HTR-8/SVneo (cell line): ENCODE results near the gene SLC35E2B.

ENCODE experiments used
- DNase-seq: peaks from one replicate; pipeline ENCODE4 v3.0.0; 2011; ENCODE audit warnings: low spot score, mixed read lengths; ENCODE audit not compliant: insufficient read length
- FAIRE-seq: peaks from 2 replicates; lab custom pipeline; 2011; peaks lifted over from hg19 to GRCh38; lab: Jason Lieb, UNC

The SLC35E2B gene

DNA sequence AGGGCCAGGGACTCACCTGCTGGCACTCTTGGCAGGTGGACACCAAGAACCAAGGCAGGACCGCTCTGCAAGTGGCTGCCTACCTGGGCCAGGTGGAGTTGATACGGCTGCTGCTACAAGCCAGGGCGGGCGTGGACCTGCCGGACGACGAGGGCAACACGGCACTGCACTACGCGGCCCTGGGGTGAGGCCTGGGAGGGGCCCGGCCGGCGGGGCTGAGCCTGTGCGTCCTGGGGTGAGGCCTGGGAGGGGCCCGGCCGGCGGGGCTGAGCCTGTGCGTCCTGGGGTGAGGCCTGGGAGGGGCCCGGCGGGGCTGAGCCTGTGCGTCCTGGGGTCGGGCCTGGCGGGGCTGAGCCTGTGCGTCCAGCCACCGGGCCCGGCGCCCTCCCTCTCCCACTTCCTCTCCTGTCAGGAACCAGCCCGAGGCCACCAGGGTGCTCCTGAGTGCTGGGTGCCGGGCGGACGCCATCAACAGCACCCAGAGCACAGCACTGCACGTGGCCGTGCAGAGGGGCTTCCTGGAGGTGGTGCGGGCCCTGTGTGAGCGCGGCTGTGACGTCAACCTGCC lies 65.2 kb downstream of the SLC35E2B start:
- FAIRE-seq (no peak), DNase-seq (no peak)

DNA sequence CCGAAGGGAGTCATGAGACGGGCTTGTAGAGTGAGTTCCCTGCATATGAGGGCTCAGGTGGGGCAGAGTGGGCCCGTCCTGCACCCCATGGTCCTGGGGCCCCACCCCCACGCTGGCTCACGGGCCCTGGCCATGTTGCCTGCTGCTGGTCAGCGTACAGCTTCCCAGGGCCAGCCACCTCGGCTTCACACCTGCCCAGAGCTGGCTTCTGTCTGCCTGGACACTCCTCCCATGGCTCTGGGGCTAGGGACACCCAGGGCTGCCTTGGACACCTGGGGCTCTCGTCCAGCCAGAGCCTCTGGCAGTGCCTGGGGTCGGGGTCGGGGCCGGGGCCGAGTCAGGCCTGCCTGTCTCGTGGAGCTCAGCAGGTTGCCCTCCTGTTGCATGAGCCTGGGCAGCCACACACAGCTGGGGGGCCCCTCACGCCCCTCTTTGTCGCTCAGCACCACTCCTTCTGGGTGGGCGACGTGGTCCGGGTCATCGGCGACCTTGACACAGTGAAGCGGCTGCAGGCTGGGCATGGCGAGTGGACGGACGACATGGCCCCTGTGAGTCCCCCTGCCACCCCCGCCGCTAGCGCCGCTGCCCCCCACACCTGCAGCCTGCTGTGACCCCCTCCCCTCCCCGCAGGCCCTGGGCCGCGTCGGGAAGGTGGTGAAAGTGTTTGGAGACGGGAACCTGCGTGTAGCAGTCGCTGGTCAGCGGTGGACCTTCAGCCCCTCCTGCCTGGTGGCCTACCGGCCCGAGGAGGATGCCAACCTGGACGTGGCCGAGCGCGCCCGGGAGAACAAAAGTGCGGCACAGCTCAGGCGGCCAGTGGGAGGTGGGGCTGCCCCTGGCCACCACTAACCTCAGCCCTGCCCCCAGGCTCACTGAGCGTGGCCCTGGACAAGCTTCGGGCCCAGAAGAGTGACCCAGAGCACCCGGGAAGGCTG lies 66.1 kb downstream of the SLC35E2B start:
- FAIRE-seq (no peak), DNase-seq (no peak)

DNA sequence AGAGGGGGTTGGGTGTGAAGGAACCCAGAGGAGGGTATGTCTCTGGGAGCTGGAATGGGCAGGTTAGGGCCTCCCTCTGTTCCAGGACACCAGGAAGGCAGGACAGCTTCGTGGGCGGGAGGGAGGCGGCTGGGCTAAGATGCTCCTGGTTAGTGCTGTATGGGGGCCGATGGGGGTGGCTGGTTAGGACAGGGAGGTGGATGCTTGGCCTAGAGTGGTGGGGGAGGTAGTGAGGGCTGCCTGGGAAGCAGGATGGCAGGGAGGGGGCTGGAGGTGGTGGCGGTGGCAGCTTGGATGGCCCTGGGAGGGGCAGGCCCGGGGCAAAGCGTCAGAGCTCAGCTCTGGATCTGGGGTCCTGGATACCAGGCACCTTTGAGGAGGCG lies 66.8 kb downstream of the SLC35E2B start:
- DNase-seq (no peak), FAIRE-seq (no peak)

DNA sequence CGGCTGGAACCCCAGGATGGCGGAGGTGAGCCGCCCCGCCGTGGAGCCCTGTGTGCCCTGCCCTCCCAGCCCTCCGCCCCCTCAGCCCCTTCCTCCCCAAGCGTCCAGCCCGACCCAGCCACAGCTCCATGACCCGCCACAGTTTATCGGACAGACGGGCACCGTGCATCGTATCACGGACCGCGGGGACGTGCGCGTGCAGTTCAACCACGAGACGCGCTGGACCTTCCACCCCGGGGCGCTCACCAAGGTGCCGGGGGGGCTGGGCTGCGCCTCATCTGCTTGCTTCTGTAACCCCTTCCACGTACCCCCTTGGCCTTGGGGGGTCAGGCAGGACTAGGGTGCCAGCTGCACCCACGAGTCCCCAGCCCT lies 67.2 kb downstream of the SLC35E2B start:
- FAIRE-seq (no peak), DNase-seq (no peak)

DNA sequence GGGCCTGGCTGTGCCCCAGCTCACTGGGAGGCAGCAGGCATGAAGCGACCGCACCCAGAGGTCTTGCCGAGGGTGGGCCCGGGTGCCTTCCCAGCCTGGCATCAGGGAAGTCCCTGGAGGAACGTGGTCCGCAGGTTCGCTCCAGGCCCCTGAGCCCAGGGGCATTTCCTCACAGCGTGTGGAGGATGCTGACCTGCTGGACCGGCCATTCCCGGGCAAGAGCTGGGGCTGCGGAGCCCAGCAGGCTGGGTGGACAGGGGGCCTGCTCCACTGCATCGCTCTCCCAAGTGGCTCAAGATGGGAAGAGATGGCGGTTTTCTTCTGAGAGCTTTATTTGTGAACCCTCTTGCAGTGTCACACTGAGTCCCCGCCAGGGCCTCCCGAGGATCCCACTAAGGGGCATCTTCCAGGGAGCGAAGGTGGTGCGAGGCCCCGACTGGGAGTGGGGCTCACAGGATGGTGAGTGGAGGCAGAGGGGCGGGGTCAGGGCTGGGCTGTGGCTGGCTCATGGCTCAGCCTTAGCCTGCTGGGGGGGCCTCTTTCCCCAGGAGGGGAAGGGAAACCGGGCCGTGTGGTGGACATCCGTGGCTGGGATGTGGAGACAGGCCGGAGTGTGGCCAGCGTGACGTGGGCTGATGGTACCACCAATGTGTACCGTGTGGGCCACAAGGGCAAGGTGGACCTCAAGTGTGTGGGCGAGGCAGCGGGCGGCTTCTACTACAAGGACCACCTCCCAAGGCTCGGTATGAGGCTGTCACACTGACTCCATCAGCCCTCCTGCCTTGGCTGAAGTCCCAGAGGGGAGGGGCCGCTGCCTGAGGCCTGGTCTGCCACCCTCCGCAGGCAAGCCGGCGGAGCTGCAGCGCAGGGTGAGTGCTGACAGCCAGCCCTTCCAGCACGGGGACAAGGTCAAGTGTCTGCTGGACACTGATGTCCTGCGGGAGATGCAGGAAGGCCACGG lies 67.9 kb downstream of the SLC35E2B start:
- DNase-seq: no peak
- no peak for FAIRE-seq

DNA sequence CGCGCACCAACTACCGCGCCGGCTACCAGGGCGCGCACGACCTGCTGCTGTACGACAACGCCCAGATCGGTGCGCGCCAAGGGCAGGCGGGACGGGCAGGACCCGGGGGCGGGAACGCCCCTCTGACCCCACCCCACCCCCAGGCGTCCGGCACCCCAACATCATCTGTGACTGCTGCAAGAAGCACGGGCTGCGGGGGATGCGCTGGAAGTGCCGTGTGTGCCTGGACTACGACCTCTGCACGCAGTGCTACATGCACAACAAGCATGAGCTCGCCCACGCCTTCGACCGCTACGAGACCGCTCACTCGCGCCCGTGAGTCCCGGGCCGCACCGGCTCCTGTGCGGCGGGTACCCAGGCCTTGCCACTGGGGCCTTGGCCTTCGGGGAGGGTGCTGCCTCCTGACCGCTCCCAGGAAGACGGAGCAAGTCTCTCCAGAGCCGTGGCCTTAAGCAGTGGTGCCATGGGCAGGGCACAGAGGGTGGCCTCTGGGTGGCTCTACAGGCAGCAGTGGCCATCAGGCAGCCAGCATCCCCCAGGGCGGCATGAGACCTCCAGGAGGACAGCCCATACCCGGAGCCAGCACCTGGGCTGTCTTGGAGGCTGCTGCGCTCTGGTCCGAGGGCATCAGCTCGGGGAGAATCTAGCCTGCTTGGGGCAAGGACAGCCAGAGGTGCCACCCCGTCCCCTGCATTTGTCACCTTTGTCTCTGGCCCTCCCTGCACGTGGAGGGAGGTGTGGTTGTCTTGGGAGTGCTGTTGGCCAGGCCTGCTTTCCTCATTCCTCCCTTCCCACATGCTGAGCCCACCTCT lies 68.8 kb downstream of the SLC35E2B start:
- FAIRE-seq (no peak), DNase-seq (no peak)

DNA sequence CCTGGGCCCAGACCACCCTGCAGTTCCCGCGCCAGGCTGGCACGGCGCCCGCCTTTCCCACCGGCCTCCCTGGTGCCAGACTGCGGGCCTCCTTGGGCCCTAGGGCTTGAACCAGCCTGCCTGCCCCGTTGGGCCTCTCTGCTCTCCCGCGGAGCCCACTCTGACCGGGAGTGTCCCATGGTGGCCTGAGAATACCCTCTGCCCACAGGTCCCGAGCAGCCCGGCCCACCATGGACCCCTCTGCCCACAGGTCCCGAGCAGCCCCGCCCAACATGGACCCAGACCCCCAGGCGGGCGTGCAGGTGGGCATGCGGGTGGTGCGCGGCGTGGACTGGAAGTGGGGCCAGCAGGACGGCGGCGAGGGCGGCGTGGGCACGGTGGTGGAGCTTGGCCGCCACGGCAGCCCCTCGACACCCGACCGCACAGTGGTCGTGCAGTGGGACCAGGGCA lies 69.4 kb downstream of the SLC35E2B start:
- no peak for DNase-seq
- no peak for FAIRE-seq

DNA sequence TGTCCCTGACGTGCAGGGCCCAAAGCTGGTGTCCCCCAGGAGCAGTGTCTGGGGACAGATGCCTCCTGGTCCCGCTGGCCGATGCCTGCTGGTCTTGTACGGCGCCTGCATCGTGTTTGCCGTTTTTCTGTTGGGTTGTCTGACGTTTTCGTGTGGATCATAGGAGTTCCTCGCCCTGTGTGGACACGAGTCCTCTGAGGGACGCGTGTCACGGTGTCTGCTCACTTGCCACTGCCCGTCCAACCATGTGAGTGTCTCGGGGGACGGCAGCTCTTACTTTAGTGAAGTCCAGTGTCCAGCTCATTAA lies 69.9 kb downstream of the SLC35E2B start:
- FAIRE-seq: no peak
- no peak for DNase-seq

DNA sequence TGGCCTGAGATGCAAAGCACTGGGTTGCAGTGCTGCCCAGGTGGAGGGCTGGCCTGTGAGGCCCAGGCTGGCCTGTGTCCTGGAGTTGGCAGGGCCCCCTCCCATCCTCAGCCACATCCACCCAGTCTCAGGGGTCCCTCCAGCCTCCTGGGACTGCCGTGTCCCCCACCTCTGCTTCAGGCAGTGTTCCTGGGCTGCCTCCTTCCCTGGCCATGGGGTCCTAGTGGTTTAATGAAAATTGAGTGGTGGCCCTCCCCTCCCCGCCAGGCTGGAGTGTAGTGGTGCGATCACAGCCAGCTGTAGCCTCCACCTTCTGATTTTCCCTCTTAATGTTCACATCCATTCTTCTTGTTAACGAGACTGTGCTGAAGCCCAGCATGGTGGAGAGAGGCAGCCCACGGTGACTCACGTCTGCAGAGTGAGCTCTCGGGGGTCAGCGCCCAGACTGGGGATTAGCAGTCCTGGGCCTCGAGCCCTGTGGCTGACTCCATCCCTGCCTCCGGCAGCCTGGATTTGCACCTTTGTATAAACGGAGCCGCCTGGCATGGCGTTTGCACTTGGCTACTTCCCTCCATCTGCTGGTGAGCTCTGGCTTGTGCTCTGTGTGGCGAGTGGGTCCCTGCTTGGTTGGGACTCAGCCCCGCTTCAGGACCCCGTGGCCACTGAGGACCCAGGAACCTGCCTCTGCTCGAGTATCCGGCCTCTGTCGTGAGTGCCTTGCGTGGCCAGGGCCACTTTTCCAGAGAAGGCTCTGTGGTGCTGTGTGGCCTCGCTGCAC lies 70.4 kb downstream of the SLC35E2B start:
- no peak for FAIRE-seq
- no peak for DNase-seq

DNA sequence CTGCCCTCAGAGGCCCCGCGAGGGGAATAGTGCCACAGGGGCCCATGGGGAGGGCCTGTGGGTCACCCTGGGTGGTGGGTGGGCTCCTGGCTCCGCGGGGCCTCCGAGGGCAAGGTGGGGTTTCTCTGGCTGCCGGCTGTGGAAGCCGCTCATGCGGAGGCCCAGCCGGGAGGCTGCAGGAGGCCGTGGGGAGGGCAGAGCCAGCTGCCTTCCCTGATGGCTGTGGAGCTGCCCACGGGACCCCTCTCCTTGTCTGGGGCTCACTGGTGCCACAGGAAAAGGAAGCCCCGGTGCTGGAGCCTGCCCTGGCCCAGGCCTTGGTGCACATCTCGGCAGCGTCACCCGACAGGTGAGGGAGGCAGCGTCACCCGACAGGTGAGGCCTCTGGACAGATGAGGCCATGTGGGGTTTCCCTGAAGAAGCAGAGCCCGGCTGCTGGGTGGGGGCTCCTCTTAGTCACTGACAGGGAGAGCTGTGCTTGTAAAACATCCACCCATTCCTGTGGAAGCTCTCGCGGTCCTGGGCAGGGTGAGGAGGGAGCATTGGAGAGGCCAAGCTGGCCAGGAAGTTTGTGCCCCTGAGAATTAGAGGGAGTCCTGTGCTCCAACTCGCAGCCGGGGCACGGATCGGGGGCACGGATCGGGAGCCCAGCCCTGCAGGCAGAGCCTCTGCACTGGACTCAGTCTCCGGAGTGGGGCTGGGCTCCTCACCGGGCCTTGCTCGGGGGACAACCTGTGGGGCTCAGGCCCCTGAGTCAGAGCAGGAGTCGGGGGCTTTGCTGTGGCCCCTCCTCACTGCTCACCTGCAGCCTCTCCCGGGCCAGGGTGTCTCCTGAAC lies 71.2 kb downstream of the SLC35E2B start:
- no peak for FAIRE-seq

DNA sequence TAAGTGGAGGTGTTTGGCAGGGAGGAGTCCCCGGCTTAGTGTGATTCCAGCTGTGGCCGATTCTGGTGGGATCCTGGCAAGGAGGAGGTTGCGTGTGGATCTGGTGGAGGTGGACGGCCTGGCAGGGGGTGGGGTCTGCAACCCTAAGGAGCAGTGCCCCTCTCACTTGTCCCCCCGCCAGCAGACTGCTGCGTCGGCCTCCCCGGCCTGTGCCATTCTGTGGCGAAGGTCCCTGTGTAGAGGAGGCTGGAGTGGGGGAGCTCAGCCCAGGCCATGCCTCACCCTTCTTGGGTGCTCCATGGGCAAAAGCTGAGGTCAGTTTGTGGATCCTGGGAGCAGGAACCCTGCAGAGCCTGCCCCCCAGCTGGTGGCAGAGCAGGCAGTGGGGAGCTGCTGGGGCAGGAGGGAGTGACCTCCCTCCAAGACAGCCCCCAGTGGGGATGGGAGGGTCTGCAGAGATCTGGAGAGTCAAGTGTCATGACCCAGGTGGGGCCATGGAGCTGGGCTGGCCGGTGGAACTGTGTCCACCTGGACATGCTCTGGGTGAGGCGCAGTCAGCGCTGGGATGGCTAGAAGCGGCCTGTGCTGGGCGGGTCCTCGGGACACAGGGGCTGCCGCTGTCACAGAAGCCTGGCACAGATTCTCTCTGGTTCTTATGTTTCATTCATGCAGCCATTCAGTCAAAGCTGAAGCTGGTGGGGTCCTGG lies 72.0 kb downstream of the SLC35E2B start:
- DNase-seq (no peak), FAIRE-seq (no peak)

More for the DNA sequence above, 71.2 kb downstream of the SLC35E2B start:
- DNase-seq: no peak

DNA sequence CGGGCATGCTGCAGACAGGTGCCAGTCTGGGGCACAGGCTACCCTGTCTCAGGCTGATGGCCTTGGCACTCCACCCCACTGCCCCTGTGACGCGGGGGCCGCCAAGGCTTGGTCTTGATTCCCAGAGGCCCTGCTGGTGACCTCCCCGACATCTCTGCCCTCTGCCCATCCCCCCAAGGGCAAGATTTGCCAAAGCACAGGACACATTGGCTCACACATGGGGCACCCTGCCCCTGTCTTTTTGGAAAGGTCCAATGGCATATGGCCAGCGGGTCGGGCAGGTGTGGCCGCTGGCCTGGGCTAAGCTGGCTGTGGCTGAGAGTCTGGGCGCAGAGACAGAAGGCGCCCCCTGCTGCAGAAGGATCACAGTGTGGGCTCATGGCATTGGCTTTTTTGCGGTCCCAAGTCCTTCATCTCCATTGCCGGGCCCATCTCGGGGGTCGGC lies 72.7 kb downstream of the SLC35E2B start:
- no peak for FAIRE-seq
- DNase-seq: no peak

DNA sequence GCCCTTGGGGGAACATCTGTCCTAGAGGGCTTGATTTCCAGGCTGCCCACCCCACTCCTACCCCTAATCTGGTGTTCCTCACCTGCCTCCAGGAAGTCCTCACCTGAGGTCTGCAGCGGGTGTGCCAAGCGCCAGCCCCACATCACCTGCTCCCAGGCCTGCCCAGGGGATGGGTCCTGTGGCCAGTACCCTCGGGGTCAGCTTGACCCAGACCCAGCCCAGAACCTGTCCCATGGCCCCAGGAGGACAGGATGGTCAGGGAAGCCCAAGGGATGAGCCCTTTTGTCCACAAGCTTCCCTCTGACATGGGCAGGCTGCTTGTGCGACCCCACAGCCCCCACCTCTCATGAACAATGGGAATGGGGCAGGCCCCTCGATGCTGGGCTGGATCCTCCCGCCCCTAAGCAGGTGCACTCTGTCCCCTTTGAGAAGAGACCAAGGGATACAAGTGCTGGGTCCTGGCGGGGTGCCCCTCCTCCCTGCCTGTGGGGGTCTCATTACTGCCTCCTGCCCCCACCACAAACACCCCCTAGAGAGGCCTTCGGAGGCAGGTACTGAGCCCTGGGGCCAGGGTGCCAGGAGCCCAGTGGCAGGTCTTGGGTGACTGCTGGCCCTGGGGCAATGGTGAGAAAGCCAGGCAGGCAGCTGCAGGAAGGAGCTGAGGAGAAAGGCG lies 74.1 kb downstream of the SLC35E2B start:
- DNase-seq: no peak
- FAIRE-seq: no peak

DNA sequence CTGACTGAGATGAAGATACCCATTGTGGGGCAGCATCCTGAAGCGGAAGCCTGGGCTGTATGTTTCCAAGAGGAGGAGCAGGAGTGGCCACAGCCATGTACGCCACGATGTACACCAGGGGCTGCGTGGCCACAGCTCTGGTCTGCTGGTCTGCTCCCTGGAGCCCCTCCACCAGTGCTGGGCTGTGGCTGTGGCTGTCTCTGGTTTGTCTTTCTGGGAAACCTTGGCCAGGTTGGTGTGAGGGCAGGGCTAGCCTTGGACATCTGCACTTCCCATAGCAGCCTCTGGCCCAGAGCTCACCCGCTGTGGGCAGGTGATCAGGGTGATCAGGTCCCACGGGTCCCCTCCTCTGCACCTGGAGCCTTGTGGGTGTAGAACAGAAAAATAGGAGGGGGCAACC lies 74.7 kb downstream of the SLC35E2B start:
- no peak for FAIRE-seq
- no peak for DNase-seq

DNA sequence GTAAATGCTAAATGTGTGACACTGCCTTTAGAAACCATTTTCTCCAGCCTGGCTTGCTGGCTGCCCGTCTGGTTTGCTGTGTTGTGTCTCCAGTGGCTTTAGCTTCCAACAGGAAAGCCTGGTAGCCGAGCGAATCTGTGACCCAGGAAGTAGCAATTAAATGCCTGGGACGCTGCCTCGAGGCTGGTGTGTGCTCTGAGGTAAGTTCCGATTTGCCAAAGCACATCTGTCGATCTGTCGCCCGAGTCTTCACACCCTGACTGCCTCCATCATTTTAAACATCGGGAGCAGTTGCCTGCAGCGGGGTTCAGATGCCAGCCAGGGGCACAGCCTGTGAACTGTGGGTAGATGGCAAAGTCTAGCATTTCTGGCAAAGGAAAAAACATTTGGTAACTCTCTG lies 75.1 kb downstream of the SLC35E2B start:
- FAIRE-seq: no peak
- no peak for DNase-seq

DNA sequence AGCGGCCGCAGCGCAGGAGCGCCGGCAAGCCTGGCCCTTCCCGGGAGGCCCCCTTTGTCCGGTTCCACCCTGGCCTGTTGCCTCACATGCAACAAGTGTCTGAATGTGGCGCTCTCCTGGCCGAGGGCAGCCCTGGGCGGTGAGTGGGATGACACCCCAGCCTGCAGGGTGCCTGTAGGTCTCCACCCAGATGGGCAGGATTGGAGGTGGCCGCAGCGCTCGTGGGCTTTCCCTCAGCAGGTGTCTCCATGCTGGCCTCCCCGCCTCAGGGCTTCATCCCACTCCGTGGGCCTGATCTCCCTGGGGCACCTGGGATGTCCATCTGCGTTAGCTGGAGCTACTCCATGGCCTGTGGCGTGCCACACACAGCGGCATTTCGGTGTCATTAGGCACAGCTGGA lies 75.8 kb downstream of the SLC35E2B start:
- DNase-seq (no peak), FAIRE-seq (no peak)
